BLaER1 treated with 17β-estradiol and CSF1 and Interleukin-3, amounts not matched to agents 10 nM and 100 nM (cell line): ENCODE results near the gene ERGIC3.

ENCODE experiments used
- H3K27ac ChIP-seq, 11 experiments: shearing (Covaris generic); formaldehyde crosslinking; 2 replicates each; pipeline ENCODE4 v1.8.1; 2022
- H3K27me3 ChIP-seq, 11 experiments: shearing (Covaris generic); formaldehyde crosslinking; 2 replicates each; pipeline ENCODE4 v1.8.1; 2022
- H3K36me3 ChIP-seq, 11 experiments: shearing (Covaris generic); formaldehyde crosslinking; 2 replicates each; pipeline ENCODE4 v1.8.1; 2022
- H3K4me1 ChIP-seq, 10 experiments: shearing (Covaris generic); formaldehyde crosslinking; 2 replicates each; pipeline ENCODE4 v1.8.1; 2022
- H3K4me2 ChIP-seq, 11 experiments: shearing (Covaris generic); formaldehyde crosslinking; 2 replicates each; pipeline ENCODE4 v1.8.1; 2022
- H3K4me3 ChIP-seq, 10 experiments: shearing (Covaris generic); formaldehyde crosslinking; 2 replicates each; pipeline ENCODE4 v1.8.1; 2022
- H3K9ac ChIP-seq, 11 experiments: shearing (Covaris generic); formaldehyde crosslinking; 2 replicates each; pipeline ENCODE4 v1.8.1; 2022
- H3K9me3 ChIP-seq, 11 experiments: shearing (Covaris generic); formaldehyde crosslinking; replicated peaks in 1 of 11; 2 replicates each; pipeline ENCODE4 v1.8.1; 2022
- H4K20me1 ChIP-seq, 11 experiments: shearing (Covaris generic); formaldehyde crosslinking; 2 replicates each; pipeline ENCODE4 v1.8.1; 2022
- Cebpa-rat ChIP-seq, 11 experiments: shearing (Covaris generic); IDR thresholded peaks; 2 replicates each; pipeline ENCODE4 v1.8.1; 2022

Gene ERGIC3

DNA sequence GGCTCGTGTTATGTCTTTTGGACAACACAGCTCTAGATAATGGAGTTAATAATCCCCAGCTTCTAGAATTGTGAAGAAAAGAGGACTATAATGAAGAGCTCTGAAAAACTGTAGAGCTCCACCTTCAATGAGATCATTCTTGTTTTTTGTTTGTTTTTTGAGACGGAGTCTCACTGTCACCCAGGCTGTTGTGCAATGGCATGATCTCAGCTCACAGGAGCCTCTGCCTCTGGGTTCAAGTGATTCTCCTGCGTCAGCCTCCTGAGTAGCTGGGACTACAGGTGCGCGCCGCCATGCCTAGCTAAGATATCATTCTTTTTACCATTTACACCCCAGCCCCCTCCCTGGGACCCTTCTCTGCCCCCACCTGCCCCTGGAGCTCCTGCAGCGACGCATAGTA, 36.6 kb downstream of the ERGIC3 start:
- Histone ChIP-seq H3K27ac (no peak overlapping the region), H3K36me3 (no peaks in the 10 kb centered on the region), H3K9ac (no peak overlapping the region), H3K4me1 (no peaks in the 10 kb centered on the region), H3K9me3 (peaks cover 12 to 20% (median 17%) of the 10 kb centered on the region in 11 experiments; a peak in 19 of 22 replicates), H3K4me2 (no peak overlapping the region), H3K4me3 (no peak overlapping the region), H4K20me1 (no peaks in the 10 kb centered on the region), H3K27me3 (no peaks in the 10 kb centered on the region)
- no peak for TF ChIP-seq Cebpa-rat (IDR thresholded peaks at IDR 0.05)

- TF ChIP-seq Cebpa-rat (IDR thresholded peaks at IDR 0.05) = no peak
- Histone ChIP-seq H3K4me2 (no peak overlapping the region), H3K4me3 (no peak overlapping the region), H3K36me3 (no peaks in the 10 kb centered on the region), H3K27me3 (no peaks in the 10 kb centered on the region), H4K20me1 (no peaks in the 10 kb centered on the region), H3K9ac (no peak overlapping the region), H3K4me1 (no peaks in the 10 kb centered on the region), H3K27ac (no peak overlapping the region), H3K9me3 (peaks cover 11 to 16% (median 14%) of the 10 kb centered on the region in 11 experiments; a peak in 19 of 22 replicates)
Observed at GRCh38 chr20:35579196-35579595, 37.3 kb downstream of the ERGIC3 start.

- no peak overlapping the region for H3K9ac ChIP-seq
- H3K36me3 ChIP-seq = no peaks in the 10 kb centered on the region
- no peak overlapping the region for H3K4me2 ChIP-seq
- no peak overlapping the region for H3K4me3 ChIP-seq
- TF ChIP-seq Cebpa-rat (IDR thresholded peaks at IDR 0.05) = no peak
- H3K4me1 ChIP-seq = no peaks in the 10 kb centered on the region
- no peak overlapping the region for H3K27ac ChIP-seq
- peaks cover 11 to 16% (median 14%) of the 10 kb centered on the region in 11 experiments; a peak in 19 of 22 replicates for H3K9me3 ChIP-seq
- no peaks in the 10 kb centered on the region for H3K27me3 ChIP-seq
- no peaks in the 10 kb centered on the region for H4K20me1 ChIP-seq
Observed at GRCh38 chr20:35582131-35582530, 40.3 kb downstream of the ERGIC3 start.

DNA sequence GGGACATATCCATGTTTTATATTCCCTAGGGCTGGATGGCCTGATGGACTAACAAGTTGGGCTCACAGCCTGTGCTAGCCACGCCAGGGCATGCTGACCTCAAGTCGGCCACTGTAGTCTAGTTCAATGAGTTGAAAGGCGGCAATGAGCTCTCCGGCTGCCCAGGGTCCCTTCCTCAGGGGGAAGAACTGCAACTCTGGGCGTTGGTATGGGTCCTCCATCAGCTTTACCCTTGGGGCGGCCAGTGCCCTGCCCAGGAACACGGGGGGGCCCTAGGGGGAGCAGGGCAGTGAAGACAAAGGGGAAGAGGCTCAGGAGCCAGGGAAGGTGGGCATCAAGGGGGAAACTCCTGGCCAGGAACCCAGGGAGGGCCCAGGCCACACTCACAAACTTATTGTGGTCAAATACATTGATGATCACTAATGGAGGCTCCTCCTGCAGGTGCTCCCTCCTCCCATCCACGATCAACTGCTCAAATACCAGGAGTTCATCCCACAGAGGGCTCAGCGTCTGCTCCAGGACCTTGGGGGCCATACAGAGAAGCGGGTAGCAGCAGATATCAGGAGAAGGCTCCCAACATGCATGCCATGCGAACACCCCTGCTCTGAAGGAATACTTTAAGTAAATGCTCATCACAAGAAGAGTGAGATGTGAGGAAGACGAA, 41.0 kb downstream of the ERGIC3 start:
- H3K27ac ChIP-seq = no peak overlapping the region
- H3K27me3 ChIP-seq = no peaks in the 10 kb centered on the region
- H4K20me1 ChIP-seq = no peaks in the 10 kb centered on the region
- no peak for TF ChIP-seq Cebpa-rat (IDR thresholded peaks at IDR 0.05)
- no peaks in the 10 kb centered on the region for H3K4me1 ChIP-seq
- no peak overlapping the region for H3K4me2 ChIP-seq
- H3K36me3 ChIP-seq = no peaks in the 10 kb centered on the region
- no peak overlapping the region for H3K9ac ChIP-seq
- no peak overlapping the region for H3K4me3 ChIP-seq
- H3K9me3 ChIP-seq = peaks cover 11 to 16% (median 14%) of the 10 kb centered on the region in 11 experiments; a peak in 19 of 22 replicates

DNA sequence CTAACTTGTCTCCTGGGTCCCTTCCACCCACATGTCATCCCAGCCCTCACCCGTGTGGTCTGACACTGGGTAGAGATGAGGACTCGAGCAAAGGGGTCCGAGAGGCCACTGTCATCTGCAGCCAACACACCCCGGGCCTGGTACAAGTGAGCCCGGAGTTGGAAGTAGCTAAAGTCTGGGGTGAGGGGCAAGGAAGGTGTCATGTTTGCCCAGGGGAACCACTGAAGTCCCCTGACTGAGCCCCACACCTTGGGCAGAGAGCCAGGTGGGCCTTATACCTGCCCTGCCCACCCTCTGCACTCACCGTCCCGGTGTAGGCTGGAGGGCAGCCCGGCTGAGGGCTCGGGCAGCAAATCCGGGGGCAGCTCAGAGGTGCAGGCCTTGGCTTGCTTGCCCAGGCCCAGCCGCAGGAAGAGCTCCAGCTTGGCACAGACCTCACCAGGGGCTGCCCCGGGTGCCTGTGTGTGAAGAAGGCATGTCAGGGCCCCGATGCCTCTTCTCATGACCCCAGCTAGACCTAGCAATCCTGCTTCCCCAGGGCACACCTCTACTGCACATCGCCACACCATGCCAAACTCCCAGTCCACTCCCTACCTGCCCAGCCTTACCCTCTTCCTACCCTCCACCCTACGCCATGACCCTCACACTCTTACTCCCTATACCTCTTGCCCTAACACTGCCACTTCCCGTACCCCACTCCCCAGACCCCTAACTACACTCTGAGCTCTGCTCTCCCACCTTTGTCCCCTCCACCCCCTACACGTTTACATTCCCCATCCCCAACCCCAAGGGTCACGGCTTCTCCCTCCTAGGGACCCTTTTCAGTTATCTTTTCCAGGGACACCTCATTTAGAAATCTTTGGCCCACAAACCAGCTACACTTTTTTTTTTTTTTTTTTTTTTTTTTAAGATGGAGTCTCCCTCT, 42.0 kb downstream of the ERGIC3 start:
- TF ChIP-seq Cebpa-rat (IDR thresholded peaks at IDR 0.05) = no peak
- Histone ChIP-seq H4K20me1 (no peaks in the 10 kb centered on the region), H3K27ac (no peak overlapping the region), H3K4me2 (no peak overlapping the region), H3K9ac (no peak overlapping the region), H3K27me3 (no peaks in the 10 kb centered on the region), H3K4me1 (no peaks in the 10 kb centered on the region), H3K9me3 (peaks cover 11 to 16% (median 14%) of the 10 kb centered on the region in 11 experiments; a peak in 19 of 22 replicates), H3K36me3 (no peaks in the 10 kb centered on the region), H3K4me3 (no peak overlapping the region)

- Histone ChIP-seq H3K9ac (no peak overlapping the region), H3K27me3 (no peaks in the 10 kb centered on the region), H3K9me3 (peaks cover 4 to 10% (median 6%) of the 10 kb centered on the region in 11 experiments; a peak in 19 of 22 replicates), H3K4me2 (no peak overlapping the region), H3K4me1 (peaks cover 0 to 3% (median under 1%) of the 10 kb centered on the region in 10 experiments; a peak in 4 of 20 replicates), H3K4me3 (no peak overlapping the region), H3K36me3 (no peaks in the 10 kb centered on the region), H4K20me1 (no peaks in the 10 kb centered on the region), H3K27ac (no peak overlapping the region)
- no peak for TF ChIP-seq Cebpa-rat (IDR thresholded peaks at IDR 0.05)
Observed at GRCh38 chr20:35586751-35587425, 45.0 kb downstream of the ERGIC3 start.

- no peak overlapping the region for H3K27ac ChIP-seq
- no peaks in the 10 kb centered on the region for H3K27me3 ChIP-seq
- TF ChIP-seq Cebpa-rat (IDR thresholded peaks at IDR 0.05) = no peak
- no peak overlapping the region for H3K4me3 ChIP-seq
- no peaks in the 10 kb centered on the region for H3K36me3 ChIP-seq
- peaks cover 0 to 8% (median 5%) of the 10 kb centered on the region in 10 experiments; a peak in 10 of 20 replicates for H3K4me1 ChIP-seq
- H3K9me3 ChIP-seq = peaks cover 0 to 5% (median under 1%) of the 10 kb centered on the region in 11 experiments; a peak in 7 of 22 replicates
- no peak overlapping the region for H3K4me2 ChIP-seq
- H3K9ac ChIP-seq = no peak overlapping the region
- H4K20me1 ChIP-seq = no peaks in the 10 kb centered on the region
Observed at GRCh38 chr20:35587436-35587835, 45.6 kb downstream of the ERGIC3 start.

- Histone ChIP-seq H3K4me2 (no peak overlapping the region), H3K27ac (no peak overlapping the region), H3K9me3 (no peaks in the 10 kb centered on the region), H3K27me3 (no peaks in the 10 kb centered on the region), H4K20me1 (no peaks in the 10 kb centered on the region), H3K4me1 (peaks cover 0 to 13% (median 8%) of the 10 kb centered on the region in 10 experiments; a peak in 10 of 20 replicates), H3K9ac (no peak overlapping the region), H3K4me3 (no peak overlapping the region), H3K36me3 (no peaks in the 10 kb centered on the region)
- no peak for TF ChIP-seq Cebpa-rat (IDR thresholded peaks at IDR 0.05)
Observed at GRCh38 chr20:35588397-35588796, 46.5 kb downstream of the ERGIC3 start.
